ENCODE data around the gene PCYT1A. TPM values are rescaled to one million over a fixed set of nuclear protein-coding genes. Genes with fewer than 3 reads are reported as not detected.

Gene PCYT1A
- total RNA-seq: 100 to 1,000 TPM in 2 of 4 donors, 10 to 100 TPM in 2; 90.5 to 123 (median 99.0) TPM

GRCh38 chr3:196287440-196288140, at the start of gene PCYT1A:
PCYT1A (minus strand) TSS chr3:196287726; CDS start chr3:196270531, 17,195 bp downstream.
- in situ Hi-C loops (cut with MboI; ENCODE audit: low sequenced_read_pairs in 4 of 4) (no loop called here), intact Hi-C loops (cut with DNase I; ENCODE audit: low total_unique reads) (loop anchor here (1.0 kb wide), 2 partner anchors 216 to 452 kb away; partner anchors contain the start of genes PAK2 and RNF168)
- no peaks in the 10 kb centered on the region for H3K36me3 ChIP-seq
- peak; percentile 98 for ATAC-seq
- peaks cover 40 to 43% of the 10 kb centered on the region in 2 donors for H3K4me1 ChIP-seq
- H3K27ac ChIP-seq: peak within 1 kb of the TSS; percentile 98 to 100 (median 99)
- no peaks in the 10 kb centered on the region for H3K27me3 ChIP-seq
- peak within 1 kb of the TSS; percentile 75 to 97 (median 93) for H3K4me3 ChIP-seq
- peak; percentile 90 to 95 for DNase-seq
- no peaks in the 10 kb centered on the region for H3K9me3 ChIP-seq
- TF ChIP-seq CTCF (IDR thresholded peaks at IDR 0.05 in 4 of 5, conservative IDR thresholded peaks at IDR 0.05 in 1 of 5) (no peak), POLR2A (IDR thresholded peaks at IDR 0.05) (peak; percentile 93 to 97)

GRCh38 chr3:196336319-196337145, 49.0 kb upstream of the PCYT1A start:
- peak; percentile 37 to 47 for ATAC-seq
- Histone ChIP-seq H3K27me3 (peaks cover 0 to 4% (median 2%) of the 10 kb centered on the region in 3 donors), H3K4me1 (peaks cover 0 to 4% of the 10 kb centered on the region in 2 donors), H3K27ac (peak overlapping the region in 3 of 4 donors; percentile 66 to 83 (median 80)), H3K4me3 (peak overlapping the region in 1 of 4 donors; percentile 25), H3K36me3 (no peaks in the 10 kb centered on the region), H3K9me3 (no peaks in the 10 kb centered on the region)
- peak in 1 of 2 donors; percentile 38 for DNase-seq
- in situ Hi-C loops (cut with MboI; ENCODE audit: low sequenced_read_pairs in 4 of 4): no loop called here
- no peak for TF ChIP-seq POLR2A (IDR thresholded peaks at IDR 0.05)
- no peak for TF ChIP-seq CTCF (IDR thresholded peaks at IDR 0.05 in 4 of 5, conservative IDR thresholded peaks at IDR 0.05 in 1 of 5)
- intact Hi-C loops (cut with DNase I; ENCODE audit: low total_unique reads): no loop called here

- no peaks in the 10 kb centered on the region for H3K36me3 ChIP-seq
Measured at GRCh38 chr3:196335503-196335948, 48.0 kb upstream of the PCYT1A start.

GRCh38 chr3:196334982-196335381, 47.5 kb upstream of the PCYT1A start:
- Histone ChIP-seq H3K27me3 (peaks cover 0 to 4% (median 2%) of the 10 kb centered on the region in 3 donors), H3K36me3 (no peaks in the 10 kb centered on the region), H3K27ac (no peak overlapping the region), H3K4me3 (no peak overlapping the region), H3K4me1 (peaks cover 0 to 4% of the 10 kb centered on the region in 2 donors), H3K9me3 (no peaks in the 10 kb centered on the region)
- no peak for ATAC-seq
- no peak for TF ChIP-seq POLR2A (IDR thresholded peaks at IDR 0.05)
- no peak for TF ChIP-seq CTCF (IDR thresholded peaks at IDR 0.05 in 4 of 5, conservative IDR thresholded peaks at IDR 0.05 in 1 of 5)
- in situ Hi-C loops (cut with MboI; ENCODE audit: low sequenced_read_pairs in 4 of 4) (no loop called here), intact Hi-C loops (cut with DNase I; ENCODE audit: low total_unique reads) (no loop called here)
- DNase-seq: no peak

More at GRCh38 chr3:196335503-196335948, 48.0 kb upstream of the PCYT1A start:
- H3K27me3 ChIP-seq: peaks cover 0 to 4% (median 2%) of the 10 kb centered on the region in 3 donors
- intact Hi-C loops (cut with DNase I; ENCODE audit: low total_unique reads) (no loop called here), in situ Hi-C loops (cut with MboI; ENCODE audit: low sequenced_read_pairs in 4 of 4) (no loop called here)
- no peak overlapping the region for H3K27ac ChIP-seq
- TF ChIP-seq POLR2A (IDR thresholded peaks at IDR 0.05) (no peak), CTCF (IDR thresholded peaks at IDR 0.05 in 4 of 5, conservative IDR thresholded peaks at IDR 0.05 in 1 of 5) (no peak)
- H3K4me3 ChIP-seq: no peak overlapping the region
- DNase-seq: no peak
- H3K9me3 ChIP-seq: no peaks in the 10 kb centered on the region
- peaks cover 0 to 4% of the 10 kb centered on the region in 2 donors for H3K4me1 ChIP-seq
- no peak for ATAC-seq
